GM12878 (cell line): ENCODE data around the gene PIGS. TPM values are rescaled to one million over a fixed set of nuclear protein-coding genes. Genes with fewer than 3 reads are reported as not detected.

Source experiments
- ATAC-seq: fragments of 200-7000 bp; cut with Tn5 transposase; 3 replicates; pipeline ENCODE4 v1.9.1; 2020; ENCODE audit warnings: mild to moderate bottlenecking, moderate library complexity
- BruUV-seq: library from RNA; stranded (reverse); fragments of 400-500 nt; replicated peaks from 2 replicates; lab custom pipeline; 2021; lab: Mats Ljungman, UMichigan
- CTCF ChIA-PET: fragments of 300-600 bp; sonication (Branson Sonifier 250); formaldehyde crosslinking; extraction: SDS; loops from one replicate; lab custom pipeline; 2021; ENCODE audit warnings: inconsistent platforms; lab: Yijun Ruan, JAX
- POLR2A ChIA-PET: fragments of 350-600 bp; formaldehyde crosslinking; extraction: SDS; loops from one replicate; lab custom pipeline; 2021; ENCODE audit warnings: inconsistent platforms; lab: Charles Lee
- RAD21 ChIA-PET: fragments of 300-600 bp; sonication (Branson Sonifier 250); formaldehyde crosslinking; loops from one replicate; lab custom pipeline; 2023; ENCODE audit warnings: antibody characterized with exemption; ENCODE audit not compliant: unreplicated experiment; lab: Charles Lee
- SMC1A ChIA-PET: fragments of 300-600 bp; sonication (Branson Sonifier 250); formaldehyde crosslinking; loops from one replicate; lab custom pipeline; 2023; ENCODE audit not compliant: unreplicated experiment, uncharacterized antibody; lab: Charles Lee
- DNase-seq: peaks from one replicate; pipeline ENCODE4 v3.0.0-alpha.2; 2011; ENCODE audit warnings: low read depth, low spot score
- FAIRE-seq: peaks from 3 replicates; lab custom pipeline; 2011; peaks lifted over from hg19 to GRCh38; lab: Jason Lieb, UNC
- H2AFZ ChIP-seq: 2 replicates; pipeline ENCODE4 v1.6.0; 2011; ENCODE audit warnings: low read depth, low read length, control low read depth; ENCODE audit not compliant: control insufficient read depth
- H3K27ac ChIP-seq: 2 replicates; pipeline ENCODE4 v1.5.1; 2011; ENCODE audit warnings: control low read depth; ENCODE audit not compliant: control insufficient read depth, insufficient read depth
- H3K27me3 ChIP-seq, 2 experiments: replicated peaks in 1 of 2; 2 replicates each; pipeline versions ENCODE4 v1.6.0 to v1.6.1; 2011; ENCODE audit warnings: low read length in 1 of 2; ENCODE audit not compliant: control insufficient read depth in 2 of 2, insufficient read depth in 2 of 2
- H3K36me3 ChIP-seq, 2 experiments: 2 replicates each; pipeline ENCODE4 v1.5.1; 2011; ENCODE audit warnings: low read length in 1 of 2; ENCODE audit not compliant: control insufficient read depth in 2 of 2, insufficient read depth in 2 of 2
- H3K4me1 ChIP-seq: 2 replicates; pipeline ENCODE4 v1.6.1; 2011; ENCODE audit warnings: mild to moderate bottlenecking, low read length, moderate library complexity, mixed read lengths; ENCODE audit not compliant: control insufficient read depth, insufficient read depth
- H3K4me2 ChIP-seq: 2 replicates; pipeline ENCODE4 v1.6.0; 2011; ENCODE audit warnings: control low read depth; ENCODE audit not compliant: control insufficient read depth, insufficient read depth
- H3K4me3 ChIP-seq: fragments of 200-600 bp; sonication (generic); 2 replicates; pipeline ENCODE4 v1.5.1; 2016
- H3K79me2 ChIP-seq: 2 replicates; pipeline ENCODE4 v1.6.0; 2011; ENCODE audit warnings: low read length; ENCODE audit not compliant: control insufficient read depth, insufficient read depth
- H3K9ac ChIP-seq: 2 replicates; pipeline ENCODE4 v1.8.0; 2011; ENCODE audit warnings: low read length, control low read depth, mixed read lengths; ENCODE audit not compliant: control insufficient read depth, insufficient read depth
- H3K9me3 ChIP-seq: replicated peaks from 3 replicates; pipeline ENCODE4 v1.5.1; 2011; ENCODE audit warnings: mild to moderate bottlenecking, low read length; ENCODE audit not compliant: control insufficient read depth, insufficient read depth
- H4K20me1 ChIP-seq: 2 replicates; pipeline ENCODE4 v1.6.0; 2011; ENCODE audit not compliant: control insufficient read depth, insufficient read depth
- ZNF384 ChIP-seq: IDR thresholded peaks from 2 replicates; pipeline ENCODE4 v1.6.1; 2012; ENCODE audit warnings: low read depth, mild to moderate bottlenecking, low read length, improper control_type of control experiment, borderline replicate concordance
- WGBS: methylation state at CpG from one replicate; pipeline ENCODE4 v1.1.6; 2016; ENCODE audit warnings: low lambda C conversion rate; ENCODE audit not compliant: insufficient replicate concordance, insufficient coverage; ENCODE audit errors: missing lambda C conversion rate; 5-methylcytosine and 5-hydroxymethylcytosine counted together
- in situ Hi-C: fragments of 300-500 bp; cut with MboI; formaldehyde crosslinking; loops from 9 replicates; pipeline ENCODE4 v1.14.3; 2018; ENCODE audit warnings: mixed read lengths
- intact Hi-C: fragments of 100-400 bp; cut with micrococcal nuclease; formaldehyde crosslinking; loops from one replicate; pipeline ENCODE4 v1.14.2; 2022; ENCODE audit not compliant: unreplicated experiment
- polyA plus RNA-seq, 11 experiments: library from polyadenylated mRNA; depleted of rRNA in 4 of 11; unstranded in 6 of 11; stranded (reverse) in 5 of 11; fragments of >200 nt; fragmentation: Nextera tagmentation in 4 of 11; fragmentation: Illumina TruSeq in 1 of 11; extraction: Ambion mirVana in 4 of 11; extraction: Trizol in 1 of 11; gene quantifications; 1 replicate in 1 of 11; 2 replicates in 10 of 11; pipeline versions ENCODE4 v1.2.1 to v1.2.3, GENCODE V29; 2011 to 2016; ENCODE audit warnings: inconsistent platforms in 2 of 11, missing spikeins in 2 of 11, low read depth in 1 of 11
- total RNA-seq, 4 experiments: library from RNA; depleted of rRNA in 3 of 4; stranded (reverse); fragments of >200 nt in 3 of 4; fragmentation: Illumina TruSeq in 1 of 4; extraction: Trizol in 1 of 4; gene quantifications; 2 replicates each; pipeline versions ENCODE4 v1.2.1 to v1.2.3, GENCODE V29; 2013 to 2021
- TF ChIP-seq, protein P1 (sequence below): IDR thresholded peaks from 2 replicates; pipeline ENCODE4 v1.6.1; 2012; ENCODE audit warnings: improper control_type of control experiment, low read depth, low read length; ENCODE audit not compliant: insufficient replicate concordance

PIGS gene
- total and polyA plus RNA-seq, 10 of the 15 experiments (the other 5 are each of a cell fraction or from before 2014, with no cell fraction given) = 27.5 to 73.7 (median 50.7) TPM

DNA sequence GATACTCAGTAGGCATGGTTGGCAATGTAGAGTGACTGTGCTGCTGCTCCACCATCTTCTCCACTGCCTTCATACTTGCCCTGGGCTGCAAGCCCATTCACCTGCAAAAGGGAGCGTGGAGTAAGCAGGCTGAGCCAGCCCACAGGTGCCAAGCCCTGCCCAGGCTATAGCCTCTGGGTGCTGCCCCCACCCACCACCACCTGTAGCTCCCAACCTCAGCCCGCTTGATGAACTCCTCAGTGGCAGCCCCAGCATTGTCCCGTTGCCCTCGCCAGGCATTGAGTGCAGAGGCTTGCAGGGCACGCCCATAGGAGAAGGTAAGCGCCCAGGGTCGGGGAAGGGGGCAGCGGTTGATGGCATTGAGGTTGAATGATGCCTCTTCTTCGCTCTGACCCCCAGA, 2.2 kb upstream of the PIGS start:
- Histone ChIP-seq H3K9ac (no peak overlapping the region), H3K36me3 (peaks cover 6 to 21% of the 10 kb centered on the region in 2 experiments; a peak in 3 of 4 replicates), H3K4me1 (peaks cover 15% of the 10 kb centered on the region), H2AFZ (no peak overlapping the region), H4K20me1 (no peaks in the 10 kb centered on the region), H3K27me3 (no peaks in the 10 kb centered on the region), H3K4me2 (no peak overlapping the region), H3K27ac (no peak overlapping the region), H3K9me3 (no peaks in the 10 kb centered on the region), H3K4me3 (no peak overlapping the region), H3K79me2 (peaks cover 51% of the 10 kb centered on the region)
- ChIA-PET CTCF (interaction anchor here (0.6 to 4.8 kb wide), 3 partner anchors 24 to 719 kb away, joined by 3 to 56 read pairs (median 3); no protein-coding TSS in a partner anchor), SMC1A (interaction anchor here (1.1 to 8.3 kb wide), 2 partner anchors 24 kb away, joined by 3 to 89 read pairs; no protein-coding TSS in a partner anchor), RAD21 (no interaction called here), POLR2A (interaction anchor here (6.2 to 9.9 kb wide), 2 partner anchors 20 to 24 kb away, joined by 56 to 148 read pairs; partner anchors contain the start of gene UNC119)
- FAIRE-seq = no peak
- in situ Hi-C loops = loop anchor here (25.0 kb wide), 1 partner anchor 1086 kb away; no protein-coding TSS in a partner anchor
- no peak for DNase-seq
- ATAC-seq = no peak
- WGBS = 92% methylated on average over 9 of the region's 9 CpGs
- TF ChIP-seq, protein P1, sequence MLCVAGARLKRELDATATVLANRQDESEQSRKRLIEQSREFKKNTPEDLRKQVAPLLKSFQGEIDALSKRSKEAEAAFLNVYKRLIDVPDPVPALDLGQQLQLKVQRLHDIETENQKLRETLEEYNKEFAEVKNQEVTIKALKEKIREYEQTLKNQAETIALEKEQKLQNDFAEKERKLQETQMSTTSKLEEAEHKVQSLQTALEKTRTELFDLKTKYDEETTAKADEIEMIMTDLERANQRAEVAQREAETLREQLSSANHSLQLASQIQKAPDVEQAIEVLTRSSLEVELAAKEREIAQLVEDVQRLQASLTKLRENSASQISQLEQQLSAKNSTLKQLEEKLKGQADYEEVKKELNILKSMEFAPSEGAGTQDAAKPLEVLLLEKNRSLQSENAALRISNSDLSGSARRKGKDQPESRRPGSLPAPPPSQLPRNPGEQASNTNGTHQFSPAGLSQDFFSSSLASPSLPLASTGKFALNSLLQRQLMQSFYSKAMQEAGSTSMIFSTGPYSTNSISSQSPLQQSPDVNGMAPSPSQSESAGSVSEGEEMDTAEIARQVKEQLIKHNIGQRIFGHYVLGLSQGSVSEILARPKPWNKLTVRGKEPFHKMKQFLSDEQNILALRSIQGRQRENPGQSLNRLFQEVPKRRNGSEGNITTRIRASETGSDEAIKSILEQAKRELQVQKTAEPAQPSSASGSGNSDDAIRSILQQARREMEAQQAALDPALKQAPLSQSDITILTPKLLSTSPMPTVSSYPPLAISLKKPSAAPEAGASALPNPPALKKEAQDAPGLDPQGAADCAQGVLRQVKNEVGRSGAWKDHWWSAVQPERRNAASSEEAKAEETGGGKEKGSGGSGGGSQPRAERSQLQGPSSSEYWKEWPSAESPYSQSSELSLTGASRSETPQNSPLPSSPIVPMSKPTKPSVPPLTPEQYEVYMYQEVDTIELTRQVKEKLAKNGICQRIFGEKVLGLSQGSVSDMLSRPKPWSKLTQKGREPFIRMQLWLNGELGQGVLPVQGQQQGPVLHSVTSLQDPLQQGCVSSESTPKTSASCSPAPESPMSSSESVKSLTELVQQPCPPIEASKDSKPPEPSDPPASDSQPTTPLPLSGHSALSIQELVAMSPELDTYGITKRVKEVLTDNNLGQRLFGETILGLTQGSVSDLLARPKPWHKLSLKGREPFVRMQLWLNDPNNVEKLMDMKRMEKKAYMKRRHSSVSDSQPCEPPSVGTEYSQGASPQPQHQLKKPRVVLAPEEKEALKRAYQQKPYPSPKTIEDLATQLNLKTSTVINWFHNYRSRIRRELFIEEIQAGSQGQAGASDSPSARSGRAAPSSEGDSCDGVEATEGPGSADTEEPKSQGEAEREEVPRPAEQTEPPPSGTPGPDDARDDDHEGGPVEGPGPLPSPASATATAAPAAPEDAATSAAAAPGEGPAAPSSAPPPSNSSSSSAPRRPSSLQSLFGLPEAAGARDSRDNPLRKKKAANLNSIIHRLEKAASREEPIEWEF = no peak
- no peak for TF ChIP-seq ZNF384
- no TSS peak for BruUV-seq
- intact Hi-C loops = loop anchor here (5.0 kb wide), 1 partner anchor 49 kb away; no protein-coding TSS in a partner anchor
